SK-N-SH treated with all-trans-retinoic acid at 6 μM for 48 hours (cell line): ENCODE results near the gene FGD5.

Experiments used
- ATAC-seq: fragments of 200-7000 bp; cut with Tn5 transposase; 3 replicates; pipeline ENCODE4 v1.9.1; 2020; ENCODE audit warnings: mild to moderate bottlenecking, moderate library complexity
- ARNTL ChIP-seq: fragments of 450-650 bp; formaldehyde crosslinking; IDR thresholded peaks from 2 replicates; pipeline ENCODE4 v1.5.0; 2020; ENCODE audit warnings: low read depth, mild to moderate bottlenecking, moderate library complexity, borderline replicate concordance
- CSDC2 ChIP-seq: fragments of 250-450 bp; sonication (Bioruptor Pico); IDR thresholded peaks from 2 replicates; pipeline ENCODE4 v1.5.0; 2020; ENCODE audit warnings: mild to moderate bottlenecking, moderate library complexity
- ESRRG ChIP-seq: fragments of 250-450 bp; sonication (Bioruptor Pico); IDR thresholded peaks from 2 replicates; pipeline ENCODE4 v1.6.1; 2021; ENCODE audit warnings: mild to moderate bottlenecking
- GLIS3 ChIP-seq: fragments of 250-450 bp; sonication (Bioruptor Pico); IDR thresholded peaks from 2 replicates; pipeline ENCODE4 v1.5.0; 2020; ENCODE audit warnings: mild to moderate bottlenecking, moderate library complexity
- ISL1 ChIP-seq: fragments of 250-450 bp; sonication (Bioruptor Pico); IDR thresholded peaks from 2 replicates; pipeline ENCODE4 v2.1.2; 2022; ENCODE audit warnings: mild to moderate bottlenecking, moderate library complexity
- OSR1 ChIP-seq: fragments of 250-450 bp; sonication (Bioruptor Pico); IDR thresholded peaks from 2 replicates; pipeline ENCODE4 v1.8.0; 2022; ENCODE audit warnings: moderate library complexity, mild to moderate bottlenecking, inconsistent platforms
- RARB ChIP-seq: fragments of 250-450 bp; sonication (Bioruptor Pico); IDR thresholded peaks from 2 replicates; pipeline ENCODE4 v1.8.0; 2021; ENCODE audit warnings: mild to moderate bottlenecking, moderate library complexity
- SNAI2 ChIP-seq: fragments of 250-450 bp; sonication (Bioruptor Pico); IDR thresholded peaks from 2 replicates; pipeline ENCODE4 v1.5.0; 2020; ENCODE audit warnings: mild to moderate bottlenecking, moderate library complexity
- TCF4 ChIP-seq: fragments of 250-450 bp; sonication (Bioruptor Pico); IDR thresholded peaks from 2 replicates; pipeline ENCODE4 v1.8.0; 2021; ENCODE audit warnings: mild to moderate bottlenecking, moderate library complexity, borderline replicate concordance
- TOX ChIP-seq: fragments of 250-450 bp; sonication (Bioruptor Pico); IDR thresholded peaks from 2 replicates; pipeline ENCODE4 v1.8.0; 2021; ENCODE audit warnings: mild to moderate bottlenecking, moderate library complexity, borderline replicate concordance
- ZC3H10 ChIP-seq: fragments of 250-450 bp; sonication (Bioruptor Pico); IDR thresholded peaks from 2 replicates; pipeline ENCODE4 v1.5.1; 2021; ENCODE audit warnings: mild to moderate bottlenecking, moderate library complexity
- ZFP3 ChIP-seq: fragments of 250-450 bp; sonication (Bioruptor Pico); IDR thresholded peaks from 2 replicates; pipeline ENCODE4 v1.5.0; 2020; ENCODE audit warnings: mild to moderate bottlenecking, moderate library complexity
- ZNF565 ChIP-seq: fragments of 450-650 bp; formaldehyde crosslinking; conservative IDR thresholded peaks from 2 replicates; pipeline ENCODE4 v1.5.0; 2020; ENCODE audit warnings: low read depth, mild to moderate bottlenecking, moderate library complexity
- ZNF70 ChIP-seq: fragments of 450-650 bp; formaldehyde crosslinking; IDR thresholded peaks from 2 replicates; pipeline ENCODE4 v1.5.0; 2020; ENCODE audit warnings: mild to moderate bottlenecking, moderate library complexity
- ZNF8 ChIP-seq: fragments of 450-650 bp; formaldehyde crosslinking; IDR thresholded peaks from 2 replicates; pipeline ENCODE4 v1.5.0; 2020; ENCODE audit warnings: mild to moderate bottlenecking, moderate library complexity
- TF ChIP-seq, protein P1 (sequence below): fragments of 250-450 bp; sonication (Bioruptor Pico); IDR thresholded peaks from 2 replicates; pipeline ENCODE4 v1.5.0; 2020; ENCODE audit warnings: mild to moderate bottlenecking, moderate library complexity
- TF ChIP-seq, protein P2 (sequence below): fragments of 250-450 bp; sonication (Bioruptor Pico); IDR thresholded peaks from 2 replicates; pipeline ENCODE4 v1.8.0; 2020; ENCODE audit warnings: mild to moderate bottlenecking, moderate library complexity, borderline replicate concordance
- TF ChIP-seq, protein P3 (sequence below): fragments of 250-450 bp; sonication (Bioruptor Pico); IDR thresholded peaks from 2 replicates; pipeline ENCODE4 v1.8.0; 2021; ENCODE audit warnings: low read depth, mild to moderate bottlenecking, moderate library complexity, borderline replicate concordance
- TF ChIP-seq, protein P4 (sequence below): fragments of 250-450 bp; sonication (Bioruptor Pico); IDR thresholded peaks from 2 replicates; pipeline ENCODE4 v1.5.1; 2021; ENCODE audit warnings: mild to moderate bottlenecking, moderate library complexity
- TF ChIP-seq, protein P5 (sequence below): fragments of 250-450 bp; sonication (Bioruptor Pico); IDR thresholded peaks from 2 replicates; pipeline ENCODE4 v1.5.1; 2020; ENCODE audit warnings: low read depth, mild to moderate bottlenecking, moderate library complexity

FGD5 gene

DNA sequence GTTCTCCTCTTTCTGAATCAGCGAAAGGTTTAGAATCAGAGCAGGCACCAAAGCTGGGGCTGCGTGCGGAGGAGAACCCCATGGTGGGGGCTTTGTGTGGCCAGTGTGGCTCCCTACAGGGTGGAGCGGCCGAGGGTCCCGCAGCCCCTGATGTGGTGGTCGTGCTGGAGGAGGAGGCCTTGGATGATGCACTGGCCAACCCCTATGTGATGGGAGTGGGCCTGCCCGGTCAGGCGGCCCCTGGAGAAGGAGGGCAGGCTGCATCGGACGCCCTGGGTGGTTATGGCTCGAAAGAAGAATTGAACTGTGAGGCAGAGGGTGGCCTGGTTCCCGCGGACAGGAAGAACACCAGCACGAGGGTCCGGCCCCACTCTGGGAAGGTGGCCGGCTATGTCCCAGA lies 1.4 kb downstream of the FGD5 start:
- ATAC-seq, result no peak
- TF ChIP-seq, protein P1, sequence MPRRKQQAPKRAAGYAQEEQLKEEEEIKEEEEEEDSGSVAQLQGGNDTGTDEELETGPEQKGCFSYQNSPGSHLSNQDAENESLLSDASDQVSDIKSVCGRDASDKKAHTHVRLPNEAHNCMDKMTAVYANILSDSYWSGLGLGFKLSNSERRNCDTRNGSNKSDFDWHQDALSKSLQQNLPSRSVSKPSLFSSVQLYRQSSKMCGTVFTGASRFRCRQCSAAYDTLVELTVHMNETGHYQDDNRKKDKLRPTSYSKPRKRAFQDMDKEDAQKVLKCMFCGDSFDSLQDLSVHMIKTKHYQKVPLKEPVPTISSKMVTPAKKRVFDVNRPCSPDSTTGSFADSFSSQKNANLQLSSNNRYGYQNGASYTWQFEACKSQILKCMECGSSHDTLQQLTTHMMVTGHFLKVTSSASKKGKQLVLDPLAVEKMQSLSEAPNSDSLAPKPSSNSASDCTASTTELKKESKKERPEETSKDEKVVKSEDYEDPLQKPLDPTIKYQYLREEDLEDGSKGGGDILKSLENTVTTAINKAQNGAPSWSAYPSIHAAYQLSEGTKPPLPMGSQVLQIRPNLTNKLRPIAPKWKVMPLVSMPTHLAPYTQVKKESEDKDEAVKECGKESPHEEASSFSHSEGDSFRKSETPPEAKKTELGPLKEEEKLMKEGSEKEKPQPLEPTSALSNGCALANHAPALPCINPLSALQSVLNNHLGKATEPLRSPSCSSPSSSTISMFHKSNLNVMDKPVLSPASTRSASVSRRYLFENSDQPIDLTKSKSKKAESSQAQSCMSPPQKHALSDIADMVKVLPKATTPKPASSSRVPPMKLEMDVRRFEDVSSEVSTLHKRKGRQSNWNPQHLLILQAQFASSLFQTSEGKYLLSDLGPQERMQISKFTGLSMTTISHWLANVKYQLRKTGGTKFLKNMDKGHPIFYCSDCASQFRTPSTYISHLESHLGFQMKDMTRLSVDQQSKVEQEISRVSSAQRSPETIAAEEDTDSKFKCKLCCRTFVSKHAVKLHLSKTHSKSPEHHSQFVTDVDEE (CRISPR knock-in tag), result no peak
- TF ChIP-seq ZNF8 (CRISPR knock-in tag), result no peak
- no peak for TF ChIP-seq TCF4 (CRISPR knock-in tag)
- TF ChIP-seq, protein P2, sequence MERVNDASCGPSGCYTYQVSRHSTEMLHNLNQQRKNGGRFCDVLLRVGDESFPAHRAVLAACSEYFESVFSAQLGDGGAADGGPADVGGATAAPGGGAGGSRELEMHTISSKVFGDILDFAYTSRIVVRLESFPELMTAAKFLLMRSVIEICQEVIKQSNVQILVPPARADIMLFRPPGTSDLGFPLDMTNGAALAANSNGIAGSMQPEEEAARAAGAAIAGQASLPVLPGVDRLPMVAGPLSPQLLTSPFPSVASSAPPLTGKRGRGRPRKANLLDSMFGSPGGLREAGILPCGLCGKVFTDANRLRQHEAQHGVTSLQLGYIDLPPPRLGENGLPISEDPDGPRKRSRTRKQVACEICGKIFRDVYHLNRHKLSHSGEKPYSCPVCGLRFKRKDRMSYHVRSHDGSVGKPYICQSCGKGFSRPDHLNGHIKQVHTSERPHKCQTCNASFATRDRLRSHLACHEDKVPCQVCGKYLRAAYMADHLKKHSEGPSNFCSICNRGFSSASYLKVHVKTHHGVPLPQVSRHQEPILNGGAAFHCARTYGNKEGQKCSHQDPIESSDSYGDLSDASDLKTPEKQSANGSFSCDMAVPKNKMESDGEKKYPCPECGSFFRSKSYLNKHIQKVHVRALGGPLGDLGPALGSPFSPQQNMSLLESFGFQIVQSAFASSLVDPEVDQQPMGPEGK (CRISPR knock-in tag), result no peak
- TF ChIP-seq, protein P3, sequence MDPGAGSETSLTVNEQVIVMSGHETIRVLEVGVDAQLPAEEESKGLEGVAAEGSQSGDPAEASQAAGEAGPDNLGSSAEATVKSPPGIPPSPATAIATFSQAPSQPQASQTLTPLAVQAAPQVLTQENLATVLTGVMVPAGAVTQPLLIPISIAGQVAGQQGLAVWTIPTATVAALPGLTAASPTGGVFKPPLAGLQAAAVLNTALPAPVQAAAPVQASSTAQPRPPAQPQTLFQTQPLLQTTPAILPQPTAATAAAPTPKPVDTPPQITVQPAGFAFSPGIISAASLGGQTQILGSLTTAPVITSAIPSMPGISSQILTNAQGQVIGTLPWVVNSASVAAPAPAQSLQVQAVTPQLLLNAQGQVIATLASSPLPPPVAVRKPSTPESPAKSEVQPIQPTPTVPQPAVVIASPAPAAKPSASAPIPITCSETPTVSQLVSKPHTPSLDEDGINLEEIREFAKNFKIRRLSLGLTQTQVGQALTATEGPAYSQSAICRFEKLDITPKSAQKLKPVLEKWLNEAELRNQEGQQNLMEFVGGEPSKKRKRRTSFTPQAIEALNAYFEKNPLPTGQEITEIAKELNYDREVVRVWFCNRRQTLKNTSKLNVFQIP (CRISPR knock-in tag), result no peak
- TF ChIP-seq ZNF565, result no peak
- no peak for TF ChIP-seq CSDC2 (CRISPR knock-in tag)
- no peak for TF ChIP-seq OSR1 (CRISPR knock-in tag)
- no peak for TF ChIP-seq ARNTL (CRISPR knock-in tag)
- TF ChIP-seq RARB (CRISPR knock-in tag), result no peak
- TF ChIP-seq GLIS3, result no peak
- no peak for TF ChIP-seq ISL1 (CRISPR knock-in tag)
- TF ChIP-seq ESRRG (CRISPR knock-in tag), result no peak
- TF ChIP-seq SNAI2 (CRISPR knock-in tag), result no peak
- TF ChIP-seq, protein P4, sequence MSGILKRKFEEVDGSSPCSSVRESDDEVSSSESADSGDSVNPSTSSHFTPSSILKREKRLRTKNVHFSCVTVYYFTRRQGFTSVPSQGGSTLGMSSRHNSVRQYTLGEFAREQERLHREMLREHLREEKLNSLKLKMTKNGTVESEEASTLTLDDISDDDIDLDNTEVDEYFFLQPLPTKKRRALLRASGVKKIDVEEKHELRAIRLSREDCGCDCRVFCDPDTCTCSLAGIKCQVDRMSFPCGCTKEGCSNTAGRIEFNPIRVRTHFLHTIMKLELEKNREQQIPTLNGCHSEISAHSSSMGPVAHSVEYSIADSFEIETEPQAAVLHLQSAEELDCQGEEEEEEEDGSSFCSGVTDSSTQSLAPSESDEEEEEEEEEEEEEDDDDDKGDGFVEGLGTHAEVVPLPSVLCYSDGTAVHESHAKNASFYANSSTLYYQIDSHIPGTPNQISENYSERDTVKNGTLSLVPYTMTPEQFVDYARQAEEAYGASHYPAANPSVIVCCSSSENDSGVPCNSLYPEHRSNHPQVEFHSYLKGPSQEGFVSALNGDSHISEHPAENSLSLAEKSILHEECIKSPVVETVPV (CRISPR knock-in tag), result no peak
- TF ChIP-seq, protein P5, sequence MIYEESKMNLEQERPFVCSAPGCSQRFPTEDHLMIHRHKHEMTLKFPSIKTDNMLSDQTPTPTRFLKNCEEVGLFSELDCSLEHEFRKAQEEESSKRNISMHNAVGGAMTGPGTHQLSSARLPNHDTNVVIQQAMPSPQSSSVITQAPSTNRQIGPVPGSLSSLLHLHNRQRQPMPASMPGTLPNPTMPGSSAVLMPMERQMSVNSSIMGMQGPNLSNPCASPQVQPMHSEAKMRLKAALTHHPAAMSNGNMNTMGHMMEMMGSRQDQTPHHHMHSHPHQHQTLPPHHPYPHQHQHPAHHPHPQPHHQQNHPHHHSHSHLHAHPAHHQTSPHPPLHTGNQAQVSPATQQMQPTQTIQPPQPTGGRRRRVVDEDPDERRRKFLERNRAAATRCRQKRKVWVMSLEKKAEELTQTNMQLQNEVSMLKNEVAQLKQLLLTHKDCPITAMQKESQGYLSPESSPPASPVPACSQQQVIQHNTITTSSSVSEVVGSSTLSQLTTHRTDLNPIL (CRISPR knock-in tag), result no peak
- no peak for TF ChIP-seq ZNF70 (CRISPR knock-in tag)

DNA sequence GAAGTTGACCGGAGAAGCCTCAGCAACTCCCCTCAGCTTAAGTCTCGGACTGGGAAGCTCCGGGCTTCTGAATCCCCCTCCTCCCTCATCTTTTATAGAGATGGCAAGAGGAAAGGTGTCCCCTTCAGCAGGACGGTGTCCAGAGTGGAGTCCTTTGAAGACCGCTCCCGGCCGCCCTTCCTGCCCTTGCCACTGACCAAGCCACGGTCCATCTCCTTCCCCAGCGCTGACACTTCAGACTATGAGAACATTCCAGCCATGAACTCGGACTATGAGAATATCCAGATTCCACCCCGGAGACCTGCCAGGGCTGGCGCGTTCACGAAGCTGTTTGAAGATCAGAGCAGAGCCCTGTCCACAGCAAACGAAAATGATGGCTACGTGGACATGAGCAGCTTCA lies 2.4 kb downstream of the FGD5 start:
- TF ChIP-seq ZFP3 (CRISPR knock-in tag), result no peak
- no peak for TF ChIP-seq TOX (CRISPR knock-in tag)
- TF ChIP-seq, protein P1 (CRISPR knock-in tag), result no peak
- TF ChIP-seq OSR1 (CRISPR knock-in tag), result no peak
- TF ChIP-seq GLIS3, result no peak
- no peak for TF ChIP-seq ZC3H10 (CRISPR knock-in tag)
- no peak for TF ChIP-seq ZNF70 (CRISPR knock-in tag)
- TF ChIP-seq, all 23 proteins: peak for 0
- no peak for ATAC-seq
